GM18520 (cell line): Measurements from ENCODE around the gene PRKCE.

Experiments used
- ATAC-seq: cut with Tn5 transposase; IDR thresholded peaks from one replicate; pipeline ENCODE4 v1.9.1; 2021; ENCODE audit not compliant: unreplicated experiment

Gene PRKCE

DNA sequence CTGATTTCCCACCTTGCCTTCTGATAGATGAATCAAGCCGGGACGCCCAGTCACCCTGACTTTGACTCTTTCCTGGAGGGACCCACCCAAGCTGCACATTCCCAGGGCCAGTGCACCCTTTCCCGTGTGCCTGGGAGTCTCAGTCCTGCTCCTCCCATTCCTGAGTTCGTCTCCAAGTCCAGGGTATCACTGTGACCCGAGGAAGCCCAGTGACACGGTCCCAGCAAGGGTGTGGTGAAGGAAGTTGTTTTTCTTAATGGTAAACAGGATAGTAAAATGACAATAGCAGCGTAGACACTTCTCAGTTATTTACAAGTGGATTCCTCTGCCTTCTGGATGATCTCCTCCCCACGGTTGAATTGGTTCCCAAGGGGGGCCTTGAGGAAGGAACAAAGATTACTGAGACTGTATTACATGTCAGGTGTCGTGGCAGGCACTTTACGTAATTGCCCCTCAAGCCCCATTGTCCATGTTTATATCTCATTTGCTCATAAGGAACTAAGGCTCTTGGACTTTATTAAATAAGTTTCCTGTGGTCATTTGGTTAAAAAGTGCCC, 123.3 kb downstream of the PRKCE start:
- ATAC-seq = no peak

GRCh38 chr2:45776160-45776955, 124.9 kb downstream of the PRKCE start:
- no peak for ATAC-seq

DNA sequence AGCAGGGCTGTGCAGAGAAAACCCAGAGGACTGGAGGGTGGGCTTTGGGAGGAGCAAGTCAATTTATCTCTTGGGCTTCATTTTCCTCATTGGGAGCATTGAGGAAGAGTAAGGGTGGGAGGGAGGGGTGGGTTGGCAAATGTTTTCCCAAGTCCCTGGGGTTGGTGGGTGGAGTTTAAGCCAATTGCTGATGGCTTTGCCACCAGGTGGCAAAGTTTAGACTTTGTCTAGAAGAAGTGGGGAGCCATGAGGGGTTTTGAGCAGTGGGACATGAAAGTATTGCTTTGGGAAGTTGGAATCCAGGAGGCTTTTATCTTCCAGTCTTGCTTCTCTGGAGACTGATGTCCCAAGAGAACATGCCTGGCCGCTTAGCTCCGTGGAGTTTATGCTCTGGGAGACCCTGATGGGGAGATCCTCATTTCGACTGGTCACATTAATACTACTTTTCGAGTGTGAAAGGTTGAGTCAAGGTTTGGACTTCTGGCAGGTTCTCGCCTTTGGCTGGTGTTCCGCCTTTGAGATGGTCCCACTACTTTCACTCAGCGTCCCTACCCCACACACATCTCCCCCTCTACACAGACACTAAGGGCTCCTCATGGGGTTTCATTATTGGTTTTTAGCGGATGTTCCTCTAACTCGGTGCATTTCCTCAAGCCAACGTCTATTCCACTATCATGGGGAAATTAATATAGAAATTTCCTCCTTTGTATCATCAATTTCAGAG, 126.7 kb downstream of the PRKCE start:
- ATAC-seq = no peak

GRCh38 chr2:45778720-45779171, 127.3 kb downstream of the PRKCE start:
- no peak for ATAC-seq

- no peak for ATAC-seq
These were observed 129.3 kb downstream of the PRKCE start for GRCh38 chr2:45780541-45781463.

DNA sequence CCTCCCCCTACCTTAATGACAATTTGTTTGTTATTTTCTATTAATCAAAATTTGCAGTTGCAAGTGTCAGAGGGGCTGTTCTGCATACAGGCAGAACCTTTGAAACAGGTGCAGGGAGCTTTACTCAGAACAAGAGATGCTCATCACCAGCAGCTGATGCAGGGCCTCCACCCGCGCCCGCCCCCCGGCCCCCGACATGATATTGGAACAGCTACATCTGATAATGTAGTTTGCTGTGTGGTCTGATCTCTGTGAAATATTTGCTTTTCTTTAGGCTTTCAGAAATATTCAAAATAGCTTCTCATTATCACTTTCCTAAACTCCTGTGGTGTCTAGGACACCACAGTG, 130.0 kb downstream of the PRKCE start:
- ATAC-seq = no peak

DNA sequence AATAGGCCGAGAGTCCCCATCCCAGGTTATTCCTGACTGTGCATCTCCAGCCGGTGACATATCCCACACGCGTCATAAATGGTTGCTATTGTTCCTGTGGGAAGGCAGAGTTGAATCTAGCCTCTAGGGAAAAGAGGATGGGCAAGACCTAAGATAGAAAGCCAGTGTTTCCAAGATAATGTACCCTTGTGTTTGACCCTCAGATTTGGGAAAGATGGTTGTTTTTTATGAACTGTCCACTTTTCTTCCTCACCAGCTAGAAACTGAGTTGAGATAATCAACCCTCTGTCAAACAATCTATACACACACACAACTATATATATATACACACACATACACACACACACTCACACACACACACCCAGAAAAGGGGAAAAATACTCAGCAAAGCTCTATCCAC, 131.0 kb downstream of the PRKCE start:
- ATAC-seq = no peak

DNA sequence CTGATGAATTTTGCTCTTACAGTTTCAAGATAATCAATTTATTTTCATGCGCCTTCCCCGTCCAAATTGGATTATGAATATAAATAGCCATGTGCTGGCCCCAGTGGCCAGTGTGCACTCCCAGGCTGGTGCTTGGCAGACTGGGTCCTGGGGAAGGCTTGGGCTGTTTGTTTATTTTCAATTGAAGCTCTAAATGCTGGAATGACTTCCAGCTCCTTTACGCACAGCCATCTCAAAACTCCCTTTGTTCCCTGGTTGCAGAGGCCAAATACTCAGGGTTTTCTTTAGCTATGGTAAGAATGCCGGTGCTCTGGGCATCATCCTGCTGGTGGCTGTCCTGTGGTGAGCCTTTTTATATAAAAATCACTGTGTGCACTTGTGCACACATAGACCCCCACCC, 131.5 kb downstream of the PRKCE start:
- ATAC-seq = no peak

DNA sequence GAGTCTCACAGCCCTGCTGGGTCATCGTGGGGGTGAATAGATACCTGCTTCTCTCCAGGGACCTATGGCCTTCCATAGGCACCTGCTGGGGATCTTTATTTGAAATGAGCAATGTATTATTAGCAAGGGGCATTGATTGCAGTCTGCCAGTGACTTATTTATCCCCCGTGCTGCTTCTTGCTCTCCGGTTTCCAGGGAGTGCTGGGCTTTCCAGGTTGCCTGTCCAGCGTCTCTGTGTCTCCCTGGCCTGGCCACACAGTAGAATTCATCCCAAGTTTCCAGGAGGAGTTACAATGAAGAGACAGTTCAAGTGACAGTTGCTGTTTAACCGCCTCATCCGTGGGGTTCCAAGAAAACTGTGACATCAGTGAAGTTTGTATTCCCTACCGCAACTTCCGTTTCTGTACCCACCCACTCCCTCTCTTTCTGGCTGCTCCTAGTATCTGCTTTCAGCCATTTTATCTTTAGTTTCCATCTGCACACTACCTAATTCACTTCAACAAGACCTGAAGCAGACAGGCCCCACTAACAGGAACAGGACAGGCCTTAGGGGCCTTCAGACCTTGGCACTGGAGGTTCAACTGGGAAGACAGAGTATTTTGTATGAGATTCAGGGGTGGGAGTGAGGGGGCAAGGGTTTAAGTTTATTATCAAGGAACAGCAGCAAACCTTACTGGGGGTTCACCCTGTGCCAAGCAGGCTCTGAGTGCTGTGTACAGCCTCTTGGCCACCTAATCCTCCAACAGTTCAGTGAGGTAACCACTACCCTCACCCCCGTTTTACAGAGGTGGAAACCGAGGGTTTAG, 134.8 kb downstream of the PRKCE start:
- ATAC-seq = no peak

GRCh38 chr2:45786836-45787357, 135.4 kb downstream of the PRKCE start:
- ATAC-seq = no peak

DNA sequence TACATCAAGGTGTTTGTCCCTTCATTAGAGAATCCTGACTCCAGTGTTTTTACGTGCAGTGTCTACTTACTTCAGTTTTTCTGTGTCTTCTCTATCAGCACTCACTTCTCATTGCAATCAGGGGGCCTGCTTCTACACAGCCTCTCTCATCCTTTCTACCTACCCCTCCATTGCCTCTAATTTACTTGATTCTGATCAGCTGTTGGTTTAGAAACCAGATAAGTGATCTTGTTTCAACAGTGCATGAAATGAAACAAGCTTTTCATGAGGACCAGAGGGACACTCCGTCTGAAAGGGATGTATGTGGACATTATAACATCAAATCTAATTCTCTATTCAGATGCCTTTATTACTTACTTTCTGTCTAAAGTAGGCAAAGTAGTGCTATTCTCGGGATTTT, 136.9 kb downstream of the PRKCE start:
- ATAC-seq = no peak

DNA sequence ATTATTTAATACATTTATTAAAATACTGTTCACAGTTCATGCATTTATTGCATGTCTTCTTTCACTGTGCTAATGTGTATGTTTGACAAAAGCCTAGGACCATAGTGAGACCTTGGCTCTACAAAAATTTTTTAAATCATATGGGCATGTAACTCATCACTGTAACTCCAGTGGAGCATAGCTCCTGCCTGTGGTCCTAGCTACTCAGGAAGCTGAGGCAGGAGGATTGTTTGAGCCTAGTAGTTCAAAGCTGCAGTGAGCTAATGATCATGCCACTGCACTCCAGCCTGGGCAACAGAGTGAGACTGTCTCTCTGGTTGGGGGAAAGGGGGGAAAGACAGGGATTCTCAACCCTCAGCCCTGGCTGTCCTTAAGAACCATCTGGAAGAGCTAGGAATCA, 137.8 kb downstream of the PRKCE start:
- ATAC-seq = no peak

DNA sequence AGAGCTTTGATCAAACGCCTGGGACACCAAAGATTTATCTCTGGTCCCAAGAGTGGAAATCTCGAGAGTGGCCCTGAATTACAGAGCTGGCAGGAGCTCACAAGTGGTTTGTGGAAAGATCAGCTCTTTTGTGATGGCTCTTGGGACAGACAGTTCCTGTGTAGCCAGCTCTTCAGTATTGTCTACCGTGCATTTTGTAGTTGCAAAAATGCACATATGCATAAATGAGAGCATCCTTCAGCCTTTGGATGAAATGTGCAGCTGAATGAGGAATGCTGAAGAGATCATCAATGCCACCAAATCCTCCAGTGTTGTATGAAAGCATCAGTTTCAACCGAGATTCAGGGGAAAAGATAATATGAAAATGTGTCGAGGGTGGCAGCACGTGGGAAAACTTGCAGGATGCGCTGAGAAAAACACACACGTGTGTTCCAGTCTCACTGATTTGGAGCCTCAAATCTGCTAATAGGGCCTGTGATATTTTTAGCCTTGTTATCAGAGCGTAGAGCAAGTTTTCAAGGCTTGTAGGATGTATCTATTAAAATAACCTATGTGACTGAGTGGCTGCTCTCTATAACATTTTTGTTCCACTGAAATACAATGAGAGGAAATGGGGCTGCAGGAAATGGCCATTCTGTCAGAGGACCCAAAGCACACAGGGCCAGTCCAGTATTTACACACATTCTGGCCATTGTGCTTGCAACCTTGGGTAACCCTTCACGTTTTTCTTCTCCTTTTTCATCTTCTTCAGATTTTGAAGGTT, 138.7 kb downstream of the PRKCE start:
- no peak for ATAC-seq

- no peak for ATAC-seq
These were observed 142.0 kb downstream of the PRKCE start for GRCh38 chr2:45793305-45793962.

DNA sequence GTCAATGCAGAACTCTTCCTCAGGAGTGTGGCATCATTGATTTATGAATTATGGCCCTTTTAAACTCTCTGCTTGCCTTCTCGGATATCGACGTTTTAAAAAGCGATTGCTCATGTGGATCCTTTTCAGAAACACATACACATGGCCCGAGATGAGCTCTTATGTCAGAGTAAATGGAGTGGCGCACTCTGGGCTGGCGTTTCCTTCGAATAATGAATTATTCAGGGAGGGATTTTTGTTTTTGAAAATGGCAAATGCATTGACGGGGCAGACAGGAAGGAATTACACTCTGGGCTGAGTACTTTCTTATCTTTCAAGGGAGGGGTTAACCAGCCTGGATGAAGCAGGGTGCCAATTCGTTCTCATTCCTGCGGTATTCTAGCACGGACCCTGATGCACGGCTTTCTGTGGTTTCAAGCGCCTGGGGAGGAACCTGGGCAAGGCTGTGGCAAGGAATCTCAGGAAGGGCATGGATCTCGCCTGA, 142.7 kb downstream of the PRKCE start:
- no peak for ATAC-seq

GRCh38 chr2:45796500-45796899, 145.0 kb downstream of the PRKCE start:
- no peak for ATAC-seq

GRCh38 chr2:45797451-45798230, 146.2 kb downstream of the PRKCE start:
- ATAC-seq = no peak
